NCI-H2107 (cell line): Measurements from ENCODE around the gene ELMO1.
"Not testable (repeated sequence)": the region's sequence is repeated elsewhere in the genome, so short reads cannot be mapped to it uniquely, and the experiment has no call there.

Experiments
- DNase-seq: peaks from one replicate; lab custom pipeline; 2025; lab: John Stamatoyannopoulos, UW

Gene ELMO1

DNA sequence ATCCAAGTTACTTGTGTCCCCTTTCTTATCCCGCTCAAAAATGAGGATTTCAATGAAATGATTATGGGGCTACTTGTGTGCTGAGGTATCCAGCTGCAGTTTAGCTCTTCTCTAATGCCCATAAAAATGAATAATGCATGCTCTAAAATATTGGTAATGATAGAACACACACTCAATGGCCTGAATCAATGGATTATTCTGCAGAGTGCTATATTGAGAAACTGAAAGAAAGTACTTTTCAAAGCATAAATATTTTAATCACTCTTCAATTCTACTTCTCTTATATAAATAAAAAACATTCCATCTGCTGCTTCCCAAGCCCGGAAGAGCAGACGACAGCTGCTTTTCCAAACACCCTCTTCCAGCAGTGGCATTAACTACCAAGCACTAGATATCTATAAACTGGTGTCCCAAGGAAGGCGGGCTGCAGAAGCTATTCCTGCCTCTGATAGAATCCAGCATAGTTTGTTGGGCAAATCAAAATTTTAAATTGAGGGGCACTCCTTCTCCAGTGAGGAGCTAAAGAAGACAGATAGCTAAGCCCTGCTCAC lies 439.5 kb downstream of the ELMO1 start:
- no peak for DNase-seq

DNA sequence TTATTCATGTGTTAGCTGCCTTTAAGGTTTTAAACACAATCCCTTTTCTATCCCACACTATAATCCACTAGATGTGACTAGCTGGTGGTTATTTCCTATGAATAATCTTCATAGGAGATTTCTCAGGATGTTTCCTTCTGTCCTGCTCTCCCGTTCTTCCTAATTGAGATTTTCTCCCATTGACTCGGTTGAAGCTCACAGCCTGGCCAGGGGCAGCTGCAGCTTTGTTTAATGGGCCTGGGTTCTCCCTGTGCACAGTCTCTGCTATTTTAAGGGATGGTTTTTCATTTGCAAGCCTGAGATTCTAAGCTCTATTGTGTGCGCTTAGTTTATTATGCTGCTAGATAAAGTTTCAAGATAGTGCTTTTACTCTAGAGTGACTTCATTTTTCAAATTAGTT lies 441.0 kb downstream of the ELMO1 start:
- DNase-seq, result no peak

DNA sequence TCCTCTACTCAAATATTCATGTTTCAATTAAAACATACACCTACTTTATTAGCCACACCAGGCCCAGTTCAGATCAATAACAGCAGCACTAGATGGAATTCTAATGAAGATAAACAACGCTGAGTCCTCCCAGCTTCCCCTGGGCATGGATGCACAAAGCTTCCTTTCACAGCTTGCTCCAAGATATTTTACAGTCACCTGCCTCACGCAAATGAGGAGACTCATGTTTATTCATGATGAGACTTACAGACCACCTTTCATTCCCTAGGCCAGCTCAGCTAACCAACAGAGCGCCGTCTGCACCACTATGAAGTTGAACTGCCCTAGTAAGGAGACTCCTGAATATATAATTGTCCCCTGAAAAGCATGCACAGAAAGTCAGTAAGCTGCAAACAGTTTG lies 441.4 kb downstream of the ELMO1 start:
- DNase-seq, result no peak

DNA sequence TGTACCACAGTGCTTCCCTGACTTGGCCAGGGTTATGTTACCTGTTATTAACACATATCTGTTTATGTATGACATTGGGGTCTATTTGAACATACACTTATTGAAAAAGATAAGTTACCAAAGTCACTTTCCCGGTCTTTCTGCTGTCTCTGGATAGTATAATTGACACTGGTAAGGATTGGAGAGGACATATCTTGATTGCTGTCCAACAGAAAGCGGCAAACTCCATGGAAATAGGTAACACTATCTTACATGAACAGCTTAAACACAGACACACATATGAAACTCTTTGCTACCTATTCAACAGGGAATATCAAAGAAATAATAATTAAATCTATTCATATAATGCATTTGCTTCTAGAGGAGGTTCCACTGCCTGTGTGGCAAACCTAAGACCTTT lies 441.9 kb downstream of the ELMO1 start:
- DNase-seq, result no peak

DNA sequence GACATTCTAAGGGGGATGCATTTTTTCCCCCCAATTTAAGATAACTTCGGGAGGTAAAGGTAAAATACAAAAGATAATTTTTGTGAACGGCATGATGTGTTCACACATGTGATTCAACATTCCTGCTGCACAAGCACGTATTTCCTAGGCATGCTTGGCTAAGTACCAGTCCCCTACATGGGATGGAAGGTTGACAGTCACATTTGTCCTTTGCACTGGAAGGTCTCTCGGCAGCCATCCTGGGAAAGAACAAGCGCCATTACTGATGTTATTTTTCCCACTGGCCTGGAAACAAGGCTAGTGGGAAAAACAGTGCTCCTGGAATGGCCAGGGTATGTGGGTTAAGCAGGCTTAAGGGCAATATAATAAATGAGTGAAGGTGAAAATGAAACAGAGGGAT lies 448.2 kb downstream of the ELMO1 start:
- no peak for DNase-seq

DNA sequence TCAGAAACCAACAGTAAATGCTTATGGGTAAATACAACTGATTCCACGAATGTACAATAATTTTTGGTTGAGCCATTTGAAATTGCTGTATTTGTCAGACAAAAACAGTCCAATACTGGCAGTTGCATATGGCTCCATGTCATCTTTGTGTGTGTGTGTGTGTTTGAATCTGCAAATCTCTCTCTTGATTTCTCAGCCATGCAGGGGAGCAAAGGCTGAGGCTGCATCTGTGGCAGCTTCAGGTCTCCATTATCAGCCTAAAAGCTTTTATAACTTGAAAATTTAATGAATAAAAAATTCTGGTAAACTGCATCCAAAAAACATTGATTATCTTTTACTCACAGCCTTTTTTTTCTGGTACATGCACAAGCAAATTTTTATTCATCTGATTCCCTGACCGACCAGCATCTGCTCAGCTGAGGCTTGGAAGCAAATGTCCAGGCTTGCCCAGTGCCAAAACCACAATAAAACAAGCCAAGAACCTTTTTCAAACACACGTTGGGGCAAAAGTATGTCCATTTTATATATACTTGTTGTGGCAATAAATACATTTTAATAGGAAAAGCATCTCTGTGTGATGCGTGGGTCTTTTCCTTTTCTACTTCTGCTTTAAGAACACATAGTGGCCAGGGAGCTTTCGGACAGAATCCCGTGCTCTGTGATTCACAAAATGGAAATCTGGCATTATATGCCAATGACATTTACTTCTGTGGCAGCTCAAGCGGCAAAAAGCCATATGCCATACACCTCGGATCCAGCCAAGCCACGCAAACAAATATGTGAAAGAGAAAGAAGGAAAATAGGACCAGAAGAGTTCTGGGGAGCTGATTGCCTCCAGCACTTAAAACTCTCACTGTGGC lies 448.8 kb downstream of the ELMO1 start:
- DNase-seq, result no peak

DNA sequence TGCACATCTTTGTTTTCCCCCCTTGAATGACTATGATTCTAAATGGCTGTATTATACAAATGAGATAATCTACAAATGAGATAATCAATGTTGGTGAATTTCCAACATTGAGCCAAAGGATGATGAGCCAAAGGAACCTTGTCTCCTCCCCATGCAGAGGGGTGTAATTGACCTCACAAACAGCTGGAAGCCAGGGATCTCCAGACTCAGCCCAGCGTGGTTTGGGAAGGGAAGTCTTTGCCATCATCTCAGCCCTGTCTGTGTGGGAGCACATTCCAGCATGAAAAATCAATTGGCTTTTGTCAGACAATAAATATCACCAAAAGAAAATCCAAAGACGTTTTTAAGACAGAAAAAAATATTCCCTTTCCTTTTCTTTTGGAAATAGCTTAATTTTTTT lies 452.9 kb downstream of the ELMO1 start:
- DNase-seq, result no peak

DNA sequence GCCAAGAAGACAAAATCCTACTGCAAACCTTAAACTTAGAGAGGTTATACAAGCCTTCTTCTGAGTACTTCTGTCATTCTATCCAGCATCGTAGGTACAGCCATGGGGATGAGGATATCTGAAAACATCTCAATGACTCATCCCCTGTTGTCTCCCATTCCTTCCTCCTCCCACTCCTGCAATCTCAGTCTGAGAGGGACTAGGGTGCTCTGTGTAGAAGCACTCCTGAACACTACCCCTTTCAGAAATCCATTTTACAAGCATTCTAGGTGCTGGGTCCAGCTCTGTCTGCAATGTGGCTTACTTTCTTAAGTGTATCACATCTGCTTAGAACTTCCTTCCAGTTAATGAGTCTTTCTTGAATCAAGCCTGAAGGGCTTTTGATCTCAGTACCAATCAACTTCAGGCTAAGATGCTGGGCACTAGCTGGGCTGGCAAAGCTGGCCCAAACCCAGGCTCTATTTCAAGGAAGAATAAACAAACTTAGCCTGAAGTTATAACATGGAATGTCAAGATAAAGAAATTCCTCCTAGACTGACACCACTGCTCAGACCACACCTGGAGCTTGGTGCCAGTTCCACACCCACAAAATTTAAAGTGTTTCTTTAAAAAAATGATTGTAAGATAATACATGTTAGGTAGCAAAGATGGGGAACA lies 454.1 kb downstream of the ELMO1 start:
- no peak for DNase-seq

DNA sequence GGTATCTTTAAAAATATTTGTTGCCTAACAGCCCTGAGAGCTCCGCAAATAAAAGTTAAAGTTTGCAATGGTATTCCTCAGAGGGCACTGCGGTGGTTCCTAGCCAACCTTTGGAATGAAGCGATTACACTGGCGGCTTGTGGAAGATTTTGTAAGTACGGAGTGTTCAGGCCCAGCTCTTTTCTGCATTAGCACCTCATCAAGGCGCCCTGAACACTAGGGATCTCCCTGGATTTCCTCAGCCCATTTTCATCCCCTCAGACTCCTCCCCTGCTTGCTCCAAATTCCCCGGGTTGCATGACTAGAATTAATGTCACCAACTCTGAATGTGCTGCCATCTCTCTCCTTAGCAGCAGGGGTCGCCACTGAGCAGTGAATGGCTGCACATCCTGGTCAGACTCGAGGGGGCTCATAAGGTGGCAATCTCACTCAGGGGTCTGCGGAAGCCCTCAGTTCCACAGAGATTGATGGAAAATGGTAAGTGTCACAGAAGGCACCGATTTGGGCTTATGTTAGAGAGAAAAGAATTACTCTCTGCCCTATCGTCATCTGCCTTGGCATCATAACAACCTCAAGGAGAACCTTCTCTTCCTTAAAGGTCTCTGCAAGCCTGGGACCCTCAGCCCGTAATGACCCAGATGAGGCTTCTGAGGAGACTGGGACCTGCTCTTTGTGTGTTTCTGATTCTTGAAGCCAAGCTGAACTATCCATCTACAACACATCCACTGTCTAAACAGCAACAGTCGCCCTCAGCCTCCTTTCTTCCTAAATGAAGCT lies 461.5 kb downstream of the ELMO1 start:
- peak; percentile 25 for DNase-seq

DNA sequence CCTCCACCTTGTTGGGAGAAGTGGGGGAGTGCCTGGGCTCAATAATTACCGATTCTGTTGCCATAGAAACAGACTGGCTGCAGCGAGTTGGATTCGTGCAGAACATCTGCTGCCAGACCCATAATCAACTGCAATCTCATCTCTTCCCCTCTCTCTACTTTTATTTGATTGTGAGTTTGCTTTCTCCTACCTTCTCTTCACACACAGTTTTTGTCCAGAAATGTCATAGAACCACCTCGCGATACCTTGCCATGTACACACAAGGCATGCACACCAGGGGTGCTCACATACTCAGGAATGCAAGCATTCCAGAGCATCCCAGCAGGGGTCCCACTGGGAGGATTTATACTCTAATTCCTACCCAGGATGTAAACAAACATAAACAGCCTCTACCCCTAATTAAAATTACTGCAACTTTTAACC lies 462.1 kb downstream of the ELMO1 start:
- DNase-seq, result no peak

DNA sequence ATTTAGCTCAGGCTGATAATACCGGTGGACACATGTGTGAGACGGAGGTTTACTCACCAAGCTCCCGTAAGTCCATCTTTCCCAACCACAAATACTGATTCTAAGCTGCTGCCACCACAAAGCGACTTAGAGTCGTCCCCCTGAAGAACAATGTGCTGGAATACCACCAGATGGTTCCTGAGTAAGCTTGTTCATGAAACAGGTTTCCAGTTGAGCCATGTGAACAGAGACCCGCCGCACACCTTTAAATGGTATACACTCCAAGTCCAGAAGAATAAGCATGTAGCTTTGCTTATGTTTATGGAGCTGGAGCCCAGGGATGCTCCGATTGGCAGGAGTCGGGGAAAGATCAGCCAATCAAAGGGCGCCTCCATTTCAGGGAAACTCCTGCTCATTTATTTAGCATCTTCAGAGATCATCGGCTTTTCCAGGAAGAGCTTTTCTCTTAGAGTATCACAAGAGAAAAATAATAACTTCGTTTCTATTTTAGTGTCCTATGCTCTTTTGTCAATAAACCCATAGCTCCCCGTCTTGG lies 462.7 kb downstream of the ELMO1 start:
- DNase-seq, result no peak

DNA sequence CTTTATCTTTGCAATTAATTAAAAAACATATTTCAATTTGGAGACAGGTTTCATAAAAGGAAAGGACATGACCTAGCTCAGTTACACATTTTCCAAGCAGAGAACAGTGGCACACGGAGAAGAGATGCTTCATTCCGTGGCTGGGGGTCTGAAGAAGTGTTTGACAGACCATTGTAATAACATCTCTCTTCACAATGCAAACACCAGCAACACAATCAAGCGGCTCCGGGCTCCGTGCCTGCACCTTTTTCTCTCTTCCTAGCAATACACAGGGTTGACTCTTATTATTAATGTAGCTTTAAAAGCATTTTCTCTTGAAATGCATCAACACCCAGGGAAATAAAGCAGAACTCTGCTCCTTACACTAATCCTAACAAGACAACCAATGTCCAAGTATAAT lies 463.3 kb downstream of the ELMO1 start:
- DNase-seq, result no peak

DNA sequence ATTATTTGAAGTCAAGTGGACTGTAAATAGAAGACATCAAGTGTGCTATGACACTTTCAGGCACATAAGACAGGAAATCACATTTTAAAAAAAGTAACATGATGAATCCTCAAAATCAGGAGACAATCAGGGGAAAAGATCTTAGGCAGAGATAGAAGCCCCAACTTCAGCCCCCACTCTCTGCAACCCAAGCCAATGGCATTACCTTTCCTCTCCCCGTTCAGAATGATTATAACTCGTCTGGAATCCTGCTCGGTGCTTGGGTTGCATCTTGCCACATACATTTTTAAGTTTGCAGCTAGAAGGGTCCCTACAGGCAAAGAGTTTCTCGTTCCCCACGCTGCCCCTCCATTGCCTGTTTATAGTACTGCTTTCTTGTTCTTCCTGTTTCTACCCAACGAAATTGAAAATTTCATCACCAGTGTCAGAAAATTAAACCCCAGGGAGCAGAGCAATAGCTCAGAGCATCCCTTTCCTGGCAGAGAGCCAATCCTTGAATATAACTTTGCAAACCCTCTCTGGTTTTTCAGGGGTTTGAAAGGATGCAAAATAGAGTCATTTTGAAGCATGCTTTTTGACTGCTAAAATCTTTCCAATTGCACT lies 463.9 kb downstream of the ELMO1 start:
- DNase-seq, result no peak

DNA sequence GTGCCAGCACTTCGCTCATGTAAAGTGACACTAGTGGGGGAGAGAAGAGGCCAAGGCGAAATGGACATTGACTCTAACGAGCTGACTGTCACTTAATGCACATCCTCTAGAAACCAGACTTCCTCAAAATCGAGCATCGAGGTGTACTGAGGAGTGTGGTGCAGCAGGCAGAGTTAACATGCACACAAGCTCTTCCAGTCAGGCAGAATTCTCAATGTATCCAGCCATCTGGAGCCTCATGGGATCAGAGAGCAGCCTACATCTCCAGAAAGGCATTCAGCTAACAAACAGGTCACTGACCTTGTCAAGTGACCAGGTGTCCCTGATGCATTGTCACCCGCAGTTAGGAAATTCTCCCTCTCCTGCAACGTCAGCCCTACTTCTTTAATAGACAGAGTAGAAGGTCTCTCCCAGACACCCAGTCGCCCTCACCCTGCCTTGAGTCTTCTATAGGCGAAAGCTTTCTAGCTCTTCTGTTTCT lies 464.6 kb downstream of the ELMO1 start:
- DNase-seq, result no peak

DNA sequence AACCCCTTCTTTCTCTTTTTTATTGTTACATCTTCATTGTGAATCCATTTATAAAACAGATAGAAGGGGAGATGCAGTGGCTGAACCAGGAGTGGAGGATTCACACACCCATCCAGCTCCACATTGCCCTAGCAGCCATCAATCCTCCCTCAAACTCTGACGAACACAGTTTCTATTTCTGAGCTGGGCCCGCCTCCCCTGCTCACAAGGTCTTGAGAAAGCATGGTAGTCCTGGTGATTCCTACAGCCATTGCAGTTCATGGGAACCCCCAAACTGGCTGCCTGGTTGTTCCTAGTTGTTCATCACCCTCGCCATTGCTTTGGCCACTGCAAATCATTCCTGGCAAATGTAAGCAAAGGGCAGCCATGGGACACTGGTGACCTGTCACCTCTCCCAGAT lies 465.9 kb downstream of the ELMO1 start:
- DNase-seq, result no peak

DNA sequence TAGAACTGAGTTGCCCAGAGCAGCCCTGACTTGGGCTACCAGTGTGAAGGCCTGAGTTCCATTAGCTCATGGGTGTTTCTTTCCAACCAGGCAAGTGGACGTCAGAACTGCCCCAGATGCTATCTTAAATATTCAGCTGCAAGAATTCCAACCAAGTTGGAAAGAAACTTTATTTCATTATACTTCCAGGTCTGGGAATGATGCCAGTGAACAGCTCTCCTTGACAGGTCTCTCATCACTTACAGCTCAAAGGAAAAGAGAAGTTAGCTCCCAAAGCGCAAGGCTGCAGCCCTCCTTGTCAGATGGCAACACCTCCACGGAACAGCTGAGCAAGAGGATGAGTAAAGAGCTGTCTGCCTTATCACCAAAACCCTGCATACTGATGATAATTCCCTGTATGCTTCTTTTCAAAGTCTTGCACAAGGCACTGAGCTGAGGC lies 468.8 kb downstream of the ELMO1 start:
- no peak for DNase-seq

DNA sequence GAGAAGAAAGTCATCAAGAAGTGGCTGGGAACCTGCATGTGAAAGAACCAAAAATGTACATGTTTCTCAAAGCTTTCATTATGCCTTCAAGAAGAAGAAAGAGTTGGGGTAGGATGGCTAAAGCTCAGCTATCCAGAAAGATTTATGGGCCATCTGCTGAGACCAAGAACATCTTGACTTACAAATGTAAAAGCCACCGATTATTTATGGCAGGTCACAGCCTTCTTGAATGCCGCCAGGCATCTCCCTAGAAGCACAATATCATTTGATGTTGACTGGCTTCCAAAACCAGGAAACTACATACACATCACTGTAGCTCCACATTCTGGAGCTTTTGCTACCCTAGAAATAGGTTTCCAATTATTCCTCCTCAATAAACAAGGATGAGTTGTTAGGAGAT lies 470.2 kb downstream of the ELMO1 start:
- no peak for DNase-seq

DNA sequence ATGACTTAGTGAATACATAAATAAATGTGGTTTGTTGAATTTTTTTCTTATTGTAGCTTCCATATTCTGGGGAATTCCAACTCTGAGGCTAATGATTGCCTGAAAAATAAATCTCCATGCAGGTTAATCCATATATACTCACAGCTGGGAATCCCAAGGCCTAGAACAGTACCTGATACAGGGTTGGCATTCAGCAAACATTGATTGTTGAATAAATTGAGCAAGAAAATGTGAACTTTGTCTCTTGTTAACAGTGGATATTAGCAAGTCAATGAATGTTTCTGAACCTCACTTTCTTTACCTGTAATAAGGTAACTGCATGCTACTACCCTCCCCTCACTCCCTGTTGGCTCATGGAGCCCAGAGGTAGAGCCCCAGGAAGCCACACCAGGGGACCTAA lies 470.8 kb downstream of the ELMO1 start:
- DNase-seq, result no peak

DNA sequence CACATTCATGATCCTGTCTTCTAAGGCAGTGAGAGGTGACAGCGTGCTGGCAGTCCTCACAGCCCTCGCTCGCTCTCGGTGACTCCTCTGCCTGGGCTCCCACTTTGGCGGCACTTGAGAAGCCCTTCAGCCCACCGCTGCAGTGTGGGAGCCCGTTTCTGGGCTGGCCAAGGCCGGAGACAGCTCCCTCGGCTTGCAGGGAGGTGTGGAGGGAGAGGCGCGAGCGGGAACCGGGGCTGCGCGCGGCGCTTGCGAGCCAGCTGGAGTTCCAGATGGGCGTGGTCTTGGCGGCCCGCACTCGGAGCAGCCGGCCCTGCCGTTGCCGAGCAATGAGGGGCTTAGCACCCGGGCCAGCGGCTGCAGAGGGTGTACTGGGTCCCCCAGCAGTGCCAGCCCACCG lies 475.1 kb downstream of the ELMO1 start:
- DNase-seq, result not testable (repeated sequence)

DNA sequence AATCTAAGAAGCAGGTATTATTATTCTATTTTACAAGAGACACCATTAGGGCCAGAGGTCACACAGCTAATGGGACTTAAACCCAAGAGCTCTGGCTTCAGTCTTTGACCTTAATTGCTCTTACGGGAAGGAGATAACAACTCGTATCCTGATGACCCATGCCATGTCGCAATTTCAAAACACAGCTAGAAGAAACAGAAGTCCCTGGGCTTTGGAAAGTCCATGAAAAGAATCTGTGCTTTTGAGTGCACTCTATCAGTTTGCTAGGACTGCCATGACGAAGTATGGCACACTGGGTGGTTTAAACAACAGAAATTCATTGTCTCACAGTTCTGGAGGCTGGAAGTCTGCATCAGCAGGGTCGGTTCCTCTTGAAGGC lies 476.5 kb downstream of the ELMO1 start:
- DNase-seq, result no peak

DNA sequence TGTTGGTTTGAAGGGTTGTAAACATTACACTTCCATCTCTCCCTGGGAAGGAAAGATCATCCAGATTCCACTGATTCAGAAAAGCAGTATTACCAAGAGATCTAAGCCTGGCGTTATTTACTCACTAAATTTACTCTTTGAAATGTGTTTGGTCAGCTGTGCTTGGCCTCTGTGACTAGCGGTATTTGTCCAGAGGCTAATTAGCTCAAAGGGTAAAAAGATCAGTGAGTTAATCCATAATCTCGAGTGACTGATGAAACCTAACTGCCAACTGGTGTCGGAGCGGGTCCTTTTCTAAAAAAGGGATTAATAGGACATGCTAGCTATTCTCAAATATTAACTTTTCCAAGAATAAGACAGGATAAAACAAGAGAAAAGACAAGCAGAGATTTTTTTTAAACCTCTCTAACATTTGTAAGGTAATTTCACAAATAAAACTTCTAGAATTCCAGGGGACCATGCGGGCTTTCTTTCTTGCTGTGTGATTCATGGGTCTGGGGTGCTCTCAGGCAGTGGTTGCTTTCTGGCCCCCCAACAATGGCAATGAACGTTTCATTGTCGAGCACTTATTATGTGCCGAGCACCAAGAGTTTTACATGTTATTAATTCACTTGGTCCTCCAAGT lies 477.0 kb downstream of the ELMO1 start:
- DNase-seq, result no peak
